GM12874 (cell line): ENCODE measurements around the gene CFAP100.

Experiments
- TF ChIP-seq, protein P1 (sequence below): IDR thresholded peaks from 2 replicates; pipeline ENCODE4 v1.5.1; 2011; ENCODE audit warnings: low read depth, mild to moderate bottlenecking, control low read depth, low read length, moderate library complexity; ENCODE audit not compliant: insufficient read depth

Gene CFAP100

DNA sequence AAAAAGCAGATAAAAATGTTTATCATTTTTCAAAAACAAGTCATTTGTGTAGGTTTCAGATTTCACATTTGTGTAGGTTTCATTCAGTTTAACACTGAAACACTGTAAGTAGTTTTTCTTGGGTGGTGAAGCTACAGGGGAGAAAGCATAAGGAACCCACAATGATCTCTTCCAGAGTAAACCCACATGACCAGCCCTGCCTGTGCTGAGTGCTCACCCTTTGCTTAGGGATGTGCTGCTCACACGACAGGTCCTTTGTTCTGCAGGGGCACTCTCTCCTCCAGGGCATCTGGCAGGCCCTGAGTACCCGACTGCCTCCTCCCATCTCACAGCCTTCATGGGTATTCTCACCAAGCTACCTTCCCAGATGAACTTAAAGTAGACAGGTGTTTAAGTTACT lies 52.1 kb downstream of the CFAP100 start:
- TF ChIP-seq, protein P1, sequence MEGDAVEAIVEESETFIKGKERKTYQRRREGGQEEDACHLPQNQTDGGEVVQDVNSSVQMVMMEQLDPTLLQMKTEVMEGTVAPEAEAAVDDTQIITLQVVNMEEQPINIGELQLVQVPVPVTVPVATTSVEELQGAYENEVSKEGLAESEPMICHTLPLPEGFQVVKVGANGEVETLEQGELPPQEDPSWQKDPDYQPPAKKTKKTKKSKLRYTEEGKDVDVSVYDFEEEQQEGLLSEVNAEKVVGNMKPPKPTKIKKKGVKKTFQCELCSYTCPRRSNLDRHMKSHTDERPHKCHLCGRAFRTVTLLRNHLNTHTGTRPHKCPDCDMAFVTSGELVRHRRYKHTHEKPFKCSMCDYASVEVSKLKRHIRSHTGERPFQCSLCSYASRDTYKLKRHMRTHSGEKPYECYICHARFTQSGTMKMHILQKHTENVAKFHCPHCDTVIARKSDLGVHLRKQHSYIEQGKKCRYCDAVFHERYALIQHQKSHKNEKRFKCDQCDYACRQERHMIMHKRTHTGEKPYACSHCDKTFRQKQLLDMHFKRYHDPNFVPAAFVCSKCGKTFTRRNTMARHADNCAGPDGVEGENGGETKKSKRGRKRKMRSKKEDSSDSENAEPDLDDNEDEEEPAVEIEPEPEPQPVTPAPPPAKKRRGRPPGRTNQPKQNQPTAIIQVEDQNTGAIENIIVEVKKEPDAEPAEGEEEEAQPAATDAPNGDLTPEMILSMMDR: no peak

GRCh38 chr3:126447456-126448106 lies 52.9 kb downstream of the CFAP100 start:
- TF ChIP-seq, protein P1: no peak

DNA sequence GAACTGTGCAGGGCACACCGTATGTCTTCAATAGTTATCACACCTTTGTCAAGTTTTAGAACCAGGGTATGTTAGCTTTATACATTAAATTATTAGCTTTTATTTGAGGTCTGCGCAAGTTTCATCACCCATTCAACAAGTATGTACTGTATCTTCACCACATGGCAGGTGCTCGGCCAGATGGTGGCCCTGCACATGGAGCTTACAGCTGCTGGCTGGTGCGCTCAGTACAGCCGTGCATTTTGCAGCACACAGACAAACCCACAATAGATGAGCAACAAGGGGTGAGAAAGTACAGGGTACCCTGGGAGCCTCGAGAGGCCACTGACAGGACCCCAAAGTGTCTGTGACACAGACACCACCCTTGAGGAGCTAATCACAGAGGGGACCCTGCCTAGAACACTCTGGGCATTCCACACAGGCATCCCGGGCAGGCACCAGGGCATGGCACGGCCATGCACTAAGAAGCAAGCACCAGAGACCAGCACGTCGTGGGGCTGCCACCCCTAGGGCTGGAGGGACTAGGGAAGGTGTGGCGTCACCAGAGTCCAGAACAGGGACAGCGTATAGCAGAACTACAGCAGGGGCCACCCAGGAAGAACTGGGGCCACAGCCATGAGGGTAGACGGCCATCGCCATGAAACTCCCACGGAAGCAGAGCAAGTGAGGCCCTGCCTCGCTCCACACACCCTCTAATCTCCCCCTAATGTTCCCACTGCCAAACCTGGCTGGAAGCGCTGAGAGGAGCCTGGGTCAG lies 53.6 kb downstream of the CFAP100 start:
- TF ChIP-seq, protein P1: no peak

- TF ChIP-seq, protein P1: no peak
Observed at GRCh38 chr3:126448893-126449180, 54.1 kb downstream of the CFAP100 start.

- TF ChIP-seq, protein P1: no peak
Observed at GRCh38 chr3:126449621-126450051, 54.9 kb downstream of the CFAP100 start.

DNA sequence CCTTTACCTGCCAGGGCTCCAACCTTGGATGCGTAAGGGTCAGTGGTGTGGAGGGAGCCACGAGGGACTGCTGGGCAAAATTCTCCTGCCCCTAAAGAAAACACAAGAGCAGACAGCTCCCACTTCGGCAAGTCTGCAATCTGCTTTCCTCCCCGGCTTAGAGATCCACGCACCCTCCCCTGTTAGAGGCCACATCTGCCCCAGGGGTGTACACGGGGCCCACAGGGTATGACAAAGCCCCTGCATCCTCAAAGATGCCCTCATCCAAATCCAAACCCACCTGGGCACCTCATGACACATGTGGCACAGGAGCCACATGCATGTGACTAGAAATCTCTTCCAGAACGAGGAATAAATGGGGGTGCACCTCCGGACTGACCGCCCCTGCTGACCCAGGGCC lies 55.5 kb downstream of the CFAP100 start:
- TF ChIP-seq, protein P1: no peak

DNA sequence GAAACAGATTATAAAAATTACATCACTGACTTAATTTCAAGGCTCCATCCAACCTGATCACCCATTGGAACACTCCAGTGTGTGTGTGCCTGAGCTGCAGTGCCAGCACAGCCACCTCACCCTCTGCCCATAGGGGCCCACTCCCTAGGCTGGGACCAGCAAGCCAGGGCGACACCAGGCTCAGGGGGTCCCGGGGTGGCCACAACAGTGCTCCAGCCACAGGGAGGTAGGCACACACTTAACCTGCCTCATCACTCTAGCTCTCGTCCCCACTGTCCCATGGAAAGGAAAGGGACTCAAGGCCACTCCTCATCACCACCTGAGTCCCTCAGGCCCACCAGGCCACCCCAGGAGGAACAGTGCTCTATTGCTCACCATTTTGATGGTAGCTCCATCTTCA lies 56.0 kb downstream of the CFAP100 start:
- TF ChIP-seq, protein P1: no peak
